HG03354 (cell line): ENCODE measurements around the gene DSE.
"Not testable (repeated sequence)": the region's sequence is repeated elsewhere in the genome, so short reads cannot be mapped to it uniquely, and the experiment has no call there.

Source experiments
- ATAC-seq: cut with Tn5 transposase; IDR thresholded peaks from one replicate; pipeline ENCODE4 v1.9.1; 2021; ENCODE audit warnings: mild to moderate bottlenecking; ENCODE audit not compliant: unreplicated experiment, poor library complexity, severe bottlenecking

DSE gene

GRCh38 chr6:116370760-116371119 lies at the start of gene DSE:
DSE (plus strand) TSS chr6:116370947; CDS start chr6:116399251, 28,304 bp downstream.
- ATAC-seq = peak; percentile 75

GRCh38 chr6:116321933-116322332 lies 48.8 kb upstream of the DSE start:
- ATAC-seq = not testable (repeated sequence)

- no peak for ATAC-seq
These were observed 46.9 kb upstream of the DSE start for GRCh38 chr6:116323863-116324262.

- not testable (repeated sequence) for ATAC-seq
These were observed 45.1 kb upstream of the DSE start for GRCh38 chr6:116325634-116326132.

GRCh38 chr6:116326181-116326671 lies 44.5 kb upstream of the DSE start:
- no peak for ATAC-seq

- ATAC-seq = no peak
These were observed 43.8 kb upstream of the DSE start for GRCh38 chr6:116326996-116327395.

- ATAC-seq = no peak
These were observed 42.8 kb upstream of the DSE start for GRCh38 chr6:116327803-116328527.

GRCh38 chr6:116328528-116328903 lies 42.2 kb upstream of the DSE start:
- ATAC-seq = no peak

GRCh38 chr6:116329156-116329555 lies 41.6 kb upstream of the DSE start:
- ATAC-seq = no peak

- ATAC-seq = no peak
These were observed 40.2 kb upstream of the DSE start for GRCh38 chr6:116330511-116330910.

GRCh38 chr6:116332096-116332495 lies 38.7 kb upstream of the DSE start:
- no peak for ATAC-seq

GRCh38 chr6:116334638-116335409 lies 35.9 kb upstream of the DSE start:
- not testable (repeated sequence) for ATAC-seq

GRCh38 chr6:116335612-116336215 lies 35.0 kb upstream of the DSE start:
- no peak for ATAC-seq

- ATAC-seq = no peak
These were observed 31.8 kb upstream of the DSE start for GRCh38 chr6:116338943-116339342.

GRCh38 chr6:116340625-116341024 lies 30.1 kb upstream of the DSE start:
- not testable (repeated sequence) for ATAC-seq

- no peak for ATAC-seq
These were observed 21.5 kb upstream of the DSE start for GRCh38 chr6:116349216-116349615.

- no peak for ATAC-seq
These were observed 19.6 kb upstream of the DSE start for GRCh38 chr6:116351101-116351500.

GRCh38 chr6:116352515-116353471 lies 18.0 kb upstream of the DSE start:
- ATAC-seq = peak; percentile 81

- no peak for ATAC-seq
These were observed 16.5 kb upstream of the DSE start for GRCh38 chr6:116354236-116354635.
